DND-41 (cell line): ENCODE measurements around the gene TMEM144.

ENCODE experiments used
- ATAC-seq: fragments of 200-7000 bp; cut with Tn5 transposase; 3 replicates; pipeline ENCODE4 v1.9.1; 2021; ENCODE audit warnings: low read depth; ENCODE audit not compliant: insufficient read depth
- DNase-seq: peaks from one replicate; pipeline ENCODE4 v3.0.0-alpha.2; 2020
- H2AFZ ChIP-seq: 2 replicates; pipeline ENCODE4 v1.6.0; 2012; ENCODE audit warnings: low read depth, low read length
- H3K27ac ChIP-seq: 2 replicates; pipeline ENCODE4 v1.5.1; 2012; ENCODE audit warnings: low read length, inconsistent platforms
- H3K27me3 ChIP-seq: fragments of 200-600 bp; sonication (generic); 2 replicates; pipeline ENCODE4 v1.6.0; 2012; ENCODE audit warnings: low read length, mild to moderate bottlenecking, inconsistent platforms; ENCODE audit not compliant: insufficient read depth, poor library complexity
- H3K36me3 ChIP-seq: 2 replicates; pipeline ENCODE4 v1.5.1; 2012; ENCODE audit warnings: low read length, inconsistent platforms; ENCODE audit not compliant: insufficient read depth
- H3K4me1 ChIP-seq: 2 replicates; pipeline ENCODE4 v1.5.1; 2012; ENCODE audit warnings: mild to moderate bottlenecking, low read length; ENCODE audit not compliant: insufficient read depth
- H3K4me2 ChIP-seq: 2 replicates; pipeline ENCODE4 v1.6.0; 2012; ENCODE audit warnings: mild to moderate bottlenecking, moderate library complexity, low read length, inconsistent platforms; ENCODE audit not compliant: insufficient read depth
- H3K4me3 ChIP-seq, 2 experiments: fragments of 200-600 bp in 1 of 2; shearing (Covaris generic) in 1 of 2; 2 replicates each; pipeline ENCODE4 v1.5.1; 2012 to 2016; ENCODE audit warnings: inconsistent platforms in 2 of 2, low read length in 2 of 2, mild to moderate bottlenecking in 2 of 2, low read depth in 1 of 2, moderate library complexity in 1 of 2
- H3K79me2 ChIP-seq: 2 replicates; pipeline ENCODE4 v1.6.0; 2012; ENCODE audit warnings: low read length, inconsistent platforms; ENCODE audit not compliant: insufficient read depth
- H3K9ac ChIP-seq: 2 replicates; pipeline ENCODE4 v1.6.0; 2012; ENCODE audit warnings: low read depth, mild to moderate bottlenecking, inconsistent platforms, low read length, moderate library complexity
- H3K9me3 ChIP-seq: 2 replicates; pipeline ENCODE4 v1.5.1; 2012; ENCODE audit warnings: low read length, moderate library complexity, mild to moderate bottlenecking, inconsistent platforms; ENCODE audit not compliant: insufficient read depth, severe bottlenecking
- H4K20me1 ChIP-seq: 2 replicates; pipeline ENCODE4 v1.6.0; 2012; ENCODE audit warnings: low read length; ENCODE audit not compliant: insufficient read depth
- EZH2 ChIP-seq: IDR thresholded peaks from 3 replicates; pipeline ENCODE4 v1.6.1; 2012; ENCODE audit warnings: borderline replicate concordance, low read depth, mild to moderate bottlenecking, moderate library complexity, low read length, inconsistent platforms; ENCODE audit not compliant: severe bottlenecking
- TF ChIP-seq, protein P1 (sequence below): IDR thresholded peaks from 2 replicates; pipeline ENCODE4 v1.5.1; 2012; ENCODE audit warnings: borderline replicate concordance, low read length, moderate library complexity, mild to moderate bottlenecking; ENCODE audit not compliant: poor library complexity, severe bottlenecking; ENCODE audit errors: extremely low read depth

The TMEM144 gene

DNA sequence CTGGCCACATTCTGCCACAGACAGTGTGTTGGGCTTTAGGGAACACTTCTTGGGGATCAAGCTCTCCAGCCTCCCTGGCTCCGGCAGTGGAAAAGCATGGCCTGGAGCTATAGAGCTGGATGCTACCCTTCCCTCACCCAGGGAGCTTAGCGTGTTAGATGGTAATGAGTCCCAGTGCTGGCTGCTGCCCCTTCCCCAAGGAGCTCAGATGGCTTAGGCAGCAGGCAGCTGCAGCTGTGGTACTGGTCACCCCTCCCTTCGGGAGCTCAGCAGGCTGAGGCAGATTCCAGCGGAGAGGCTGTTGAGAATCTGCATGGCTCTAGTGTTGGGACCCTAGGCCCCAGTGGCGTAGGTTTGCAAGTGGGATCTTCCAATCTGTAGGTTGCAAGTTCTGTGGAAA, 19.5 kb downstream of the TMEM144 start:
- Histone ChIP-seq H3K9ac (no peak overlapping the region), H3K4me3 (no peak overlapping the region), H3K27me3 (no peaks in the 10 kb centered on the region), H3K79me2 (no peaks in the 10 kb centered on the region), H3K4me1 (no peaks in the 10 kb centered on the region), H3K4me2 (no peak overlapping the region), H2AFZ (no peak overlapping the region), H3K36me3 (no peaks in the 10 kb centered on the region), H3K9me3 (peaks cover 2% of the 10 kb centered on the region), H3K27ac (no peak overlapping the region), H4K20me1 (no peaks in the 10 kb centered on the region)
- ATAC-seq, result no peak
- DNase-seq, result no peak
- no peak for TF ChIP-seq EZH2

DNA sequence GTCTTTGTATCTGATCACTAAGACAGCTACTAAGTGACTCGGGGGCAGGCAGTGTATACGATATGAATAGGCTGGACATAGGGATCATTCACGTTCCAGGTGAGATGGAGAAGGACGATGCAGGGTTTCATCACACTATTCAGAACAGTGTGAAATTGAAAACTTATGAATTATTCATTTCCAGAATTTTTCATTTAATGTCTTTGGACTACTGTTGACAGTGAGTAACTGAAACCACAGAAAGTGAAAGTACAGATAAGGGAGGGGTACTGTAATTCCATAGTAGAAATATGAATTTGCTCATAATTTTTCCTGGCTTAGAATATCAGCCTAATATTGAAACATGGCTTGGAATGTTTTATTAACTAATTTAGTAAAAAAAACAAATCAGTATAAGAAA, 24.4 kb downstream of the TMEM144 start:
- H3K27ac ChIP-seq, result no peak overlapping the region
- ATAC-seq, result no peak
- no peak for DNase-seq
- H3K9ac ChIP-seq, result no peak overlapping the region
- no peaks in the 10 kb centered on the region for H3K79me2 ChIP-seq
- H3K4me2 ChIP-seq, result no peak overlapping the region
- no peaks in the 10 kb centered on the region for H4K20me1 ChIP-seq
- no peak overlapping the region for H2AFZ ChIP-seq
- H3K36me3 ChIP-seq, result no peaks in the 10 kb centered on the region
- TF ChIP-seq EZH2, result no peak
- TF ChIP-seq, protein P1, sequence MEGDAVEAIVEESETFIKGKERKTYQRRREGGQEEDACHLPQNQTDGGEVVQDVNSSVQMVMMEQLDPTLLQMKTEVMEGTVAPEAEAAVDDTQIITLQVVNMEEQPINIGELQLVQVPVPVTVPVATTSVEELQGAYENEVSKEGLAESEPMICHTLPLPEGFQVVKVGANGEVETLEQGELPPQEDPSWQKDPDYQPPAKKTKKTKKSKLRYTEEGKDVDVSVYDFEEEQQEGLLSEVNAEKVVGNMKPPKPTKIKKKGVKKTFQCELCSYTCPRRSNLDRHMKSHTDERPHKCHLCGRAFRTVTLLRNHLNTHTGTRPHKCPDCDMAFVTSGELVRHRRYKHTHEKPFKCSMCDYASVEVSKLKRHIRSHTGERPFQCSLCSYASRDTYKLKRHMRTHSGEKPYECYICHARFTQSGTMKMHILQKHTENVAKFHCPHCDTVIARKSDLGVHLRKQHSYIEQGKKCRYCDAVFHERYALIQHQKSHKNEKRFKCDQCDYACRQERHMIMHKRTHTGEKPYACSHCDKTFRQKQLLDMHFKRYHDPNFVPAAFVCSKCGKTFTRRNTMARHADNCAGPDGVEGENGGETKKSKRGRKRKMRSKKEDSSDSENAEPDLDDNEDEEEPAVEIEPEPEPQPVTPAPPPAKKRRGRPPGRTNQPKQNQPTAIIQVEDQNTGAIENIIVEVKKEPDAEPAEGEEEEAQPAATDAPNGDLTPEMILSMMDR, result no peak
- H3K9me3 ChIP-seq, result peaks cover under 1% of the 10 kb centered on the region
- H3K27me3 ChIP-seq, result no peaks in the 10 kb centered on the region
- H3K4me3 ChIP-seq, result no peak overlapping the region
- H3K4me1 ChIP-seq, result no peaks in the 10 kb centered on the region

DNA sequence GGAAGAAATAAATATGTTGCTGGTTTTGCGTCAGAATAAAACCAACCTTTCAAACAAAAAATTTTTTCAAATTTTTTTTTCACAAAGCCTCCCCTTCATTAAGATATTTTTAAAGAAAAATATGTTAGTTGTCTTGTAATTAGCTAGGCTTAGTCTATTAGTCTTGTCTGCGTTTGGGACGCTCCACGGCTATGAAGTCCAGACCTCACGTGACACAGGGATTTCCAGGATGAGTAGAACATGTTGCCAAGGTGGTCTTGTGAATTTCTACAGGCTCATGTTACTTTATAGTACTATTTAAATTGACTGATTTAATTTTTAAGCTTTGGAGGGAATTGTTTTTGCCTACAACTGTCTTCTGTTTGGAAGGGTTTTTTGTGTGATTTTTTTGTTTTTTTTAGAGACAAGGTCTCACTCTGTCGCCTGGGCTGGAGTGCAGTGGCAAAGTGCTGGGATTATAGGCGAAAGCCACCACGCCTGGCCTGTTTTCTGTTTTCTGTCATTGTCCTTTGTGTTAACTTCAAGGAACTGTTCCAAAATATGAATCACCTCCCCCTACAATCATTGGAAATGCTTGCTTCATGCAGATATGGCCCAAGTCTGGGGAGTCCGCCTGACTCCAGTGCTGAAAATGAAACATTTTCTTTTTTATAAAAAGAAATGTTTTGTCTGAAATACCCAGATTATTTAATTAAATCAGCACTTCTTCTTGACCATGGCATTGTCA, 26.2 kb downstream of the TMEM144 start:
- no peaks in the 10 kb centered on the region for H3K79me2 ChIP-seq
- H3K4me1 ChIP-seq, result no peaks in the 10 kb centered on the region
- no peak overlapping the region for H2AFZ ChIP-seq
- no peak overlapping the region for H3K4me3 ChIP-seq
- no peaks in the 10 kb centered on the region for H3K36me3 ChIP-seq
- no peaks in the 10 kb centered on the region for H3K9me3 ChIP-seq
- no peak for DNase-seq
- no peak for ATAC-seq
- no peak for TF ChIP-seq EZH2
- TF ChIP-seq, protein P1, result no peak
- no peak overlapping the region for H3K9ac ChIP-seq
- no peak overlapping the region for H3K4me2 ChIP-seq
- H3K27ac ChIP-seq, result no peak overlapping the region
- no peaks in the 10 kb centered on the region for H4K20me1 ChIP-seq
- no peaks in the 10 kb centered on the region for H3K27me3 ChIP-seq

DNA sequence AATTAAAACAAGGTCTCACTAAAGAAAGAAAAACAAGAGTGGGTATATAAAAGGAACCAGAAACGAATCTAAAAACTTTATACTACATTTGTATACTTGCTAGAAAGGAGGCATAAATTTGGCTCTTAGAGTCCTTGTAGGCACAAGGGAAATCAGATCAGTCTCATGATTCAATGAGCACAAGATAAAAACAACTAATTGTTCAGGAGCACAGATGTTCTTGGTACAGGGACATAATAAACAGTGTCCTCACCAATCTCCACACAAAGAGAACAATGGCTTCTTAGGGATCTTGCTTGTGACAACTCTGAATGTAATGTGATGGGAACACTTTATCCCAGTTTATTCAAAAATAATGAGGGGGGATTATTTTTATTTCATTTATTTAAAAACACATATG, 28.3 kb downstream of the TMEM144 start:
- no peak for TF ChIP-seq EZH2
- TF ChIP-seq, protein P1, result no peak
- Histone ChIP-seq H3K9me3 (no peaks in the 10 kb centered on the region), H4K20me1 (no peaks in the 10 kb centered on the region), H3K9ac (no peak overlapping the region), H3K36me3 (no peaks in the 10 kb centered on the region), H3K4me1 (no peaks in the 10 kb centered on the region), H3K4me3 (no peak overlapping the region), H3K27me3 (no peaks in the 10 kb centered on the region), H3K4me2 (no peak overlapping the region), H2AFZ (no peak overlapping the region), H3K79me2 (no peaks in the 10 kb centered on the region), H3K27ac (no peak overlapping the region)
- no peak for DNase-seq
- ATAC-seq, result no peak
